ENCODE data around the gene GIPC2. TPM values are rescaled to one million over a fixed set of nuclear protein-coding genes. Genes with fewer than 3 reads are reported as not detected.
A peak's percentile ranks its signal among the peaks of the same experiment; 100 is the strongest.
"Not testable (repeated sequence)": the region's sequence is repeated elsewhere in the genome, so short reads cannot be mapped to it uniquely, and the experiment has no call there.

GIPC2 gene
- total and polyA plus RNA-seq, 5 donors = 1.3 to 1.8 (median 1.6) TPM

DNA sequence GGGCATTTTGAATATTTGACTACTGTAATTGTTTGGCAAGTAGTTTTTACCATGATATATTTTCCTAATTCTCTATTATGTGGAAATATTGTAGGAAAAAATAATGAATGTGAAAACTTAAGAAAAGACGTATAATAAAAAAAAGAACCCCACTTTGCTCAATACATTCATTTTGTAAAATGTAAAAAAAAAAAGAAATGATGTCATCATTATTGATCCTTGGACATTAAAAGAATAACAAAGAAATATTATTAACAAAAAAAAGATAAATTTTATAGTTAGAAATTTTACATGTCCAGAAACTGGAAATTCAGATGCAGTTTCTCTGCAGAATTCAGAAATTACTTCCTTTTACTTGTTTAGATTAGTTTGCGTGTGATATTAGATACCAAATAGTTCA, 5.2 kb downstream of the GIPC2 start:
- H3K4me1 ChIP-seq (ENCODE audit: control insufficient read depth, insufficient read depth, low read length) = peaks cover 6% of the 10 kb centered on the region
- no peak overlapping the region for H3K4me3 ChIP-seq (ENCODE audit: low read length)
- DNase-seq = no peak
- H3K27ac ChIP-seq (ENCODE audit: low read length) = no peak overlapping the region
- ATAC-seq = no peak
- H3K27me3 ChIP-seq (ENCODE audit: control insufficient read depth, insufficient read depth) = no peaks in the 10 kb centered on the region
- 99% methylated on average over 2 of the region's 2 CpGs for WGBS
- intact Hi-C loops (cut with DNase I) = no loop called here
- no peaks in the 10 kb centered on the region for H3K9me3 ChIP-seq (ENCODE audit: control insufficient read depth, low read length)

- ATAC-seq = peak in 1 of 2 donors; percentile 54
- Histone ChIP-seq H3K27ac (ENCODE audit: low read length) (peak overlapping the region; percentile 4), H3K27me3 (ENCODE audit: control insufficient read depth, insufficient read depth) (no peaks in the 10 kb centered on the region), H3K9me3 (ENCODE audit: control insufficient read depth, low read length) (no peaks in the 10 kb centered on the region), H3K4me1 (ENCODE audit: control insufficient read depth, insufficient read depth, low read length) (peaks cover 6% of the 10 kb centered on the region), H3K4me3 (ENCODE audit: low read length) (no peak overlapping the region)
- intact Hi-C loops (cut with DNase I) = no loop called here
- DNase-seq = no peak
- WGBS = 31% methylated on average over 2 of the region's 2 CpGs
Measured at GRCh38 chr1:78052685-78053405, 7.1 kb downstream of the GIPC2 start.

DNA sequence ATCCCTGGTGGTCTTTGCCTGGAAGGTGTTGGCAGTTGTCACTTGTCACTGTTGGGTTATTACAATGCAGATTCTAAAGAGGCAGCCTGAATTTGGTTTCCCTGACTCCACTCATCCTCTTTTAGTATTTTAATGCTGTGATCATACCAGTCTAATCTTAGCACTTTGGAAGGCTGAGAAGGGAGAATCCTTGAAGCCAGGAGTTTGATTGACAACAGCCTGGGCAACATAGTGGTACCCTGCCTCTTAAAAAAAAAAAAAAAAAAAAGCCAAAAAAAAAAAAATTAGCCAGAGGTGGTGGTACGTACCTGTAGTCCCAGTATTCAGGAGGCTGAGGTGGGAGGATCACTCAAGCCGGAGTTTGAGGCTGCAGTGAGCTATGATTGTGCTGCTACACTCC, 7.7 kb downstream of the GIPC2 start:
- H3K27me3 ChIP-seq (ENCODE audit: control insufficient read depth, insufficient read depth) = no peaks in the 10 kb centered on the region
- no peaks in the 10 kb centered on the region for H3K9me3 ChIP-seq (ENCODE audit: control insufficient read depth, low read length)
- DNase-seq = no peak
- 95% methylated on average over 2 of the region's 2 CpGs for WGBS
- no peak for ATAC-seq
- no peak overlapping the region for H3K4me3 ChIP-seq (ENCODE audit: low read length)
- intact Hi-C loops (cut with DNase I) = no loop called here
- H3K4me1 ChIP-seq (ENCODE audit: control insufficient read depth, insufficient read depth, low read length) = peaks cover 6% of the 10 kb centered on the region
- H3K27ac ChIP-seq (ENCODE audit: low read length) = peak overlapping the region; percentile 4

DNA sequence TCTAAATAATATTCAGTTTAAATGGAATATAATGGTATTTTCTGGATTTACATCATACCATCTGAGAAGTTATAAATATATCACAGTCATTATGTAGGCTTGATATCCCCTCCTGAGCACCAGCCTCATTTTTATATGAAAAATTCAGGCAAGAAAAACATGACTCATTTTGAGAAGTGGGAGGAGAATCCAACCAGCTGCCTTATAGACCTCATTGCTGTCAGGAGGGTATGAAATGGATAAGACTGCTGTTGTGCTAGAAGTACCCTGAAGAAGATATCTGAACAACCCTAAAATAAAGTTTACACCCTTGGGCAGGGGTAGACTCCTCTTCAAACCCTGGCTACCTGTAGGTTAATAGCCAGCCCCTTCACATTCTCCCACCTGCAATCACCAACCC, 8.8 kb downstream of the GIPC2 start:
- DNase-seq (no peak), ATAC-seq (no peak)
- Histone ChIP-seq H3K4me1 (ENCODE audit: control insufficient read depth, insufficient read depth, low read length) (peaks cover 6% of the 10 kb centered on the region), H3K9me3 (ENCODE audit: control insufficient read depth, low read length) (no peaks in the 10 kb centered on the region), H3K4me3 (ENCODE audit: low read length) (no peak overlapping the region), H3K27ac (ENCODE audit: low read length) (no peak overlapping the region), H3K27me3 (ENCODE audit: control insufficient read depth, insufficient read depth) (no peaks in the 10 kb centered on the region)
- intact Hi-C loops (cut with DNase I) = no loop called here

- ATAC-seq (no peak), DNase-seq (no peak)
- no peak overlapping the region for H3K4me3 ChIP-seq (ENCODE audit: low read length)
- intact Hi-C loops (cut with DNase I) = no loop called here
- H3K27ac ChIP-seq (ENCODE audit: low read length) = no peak overlapping the region
- H3K27me3 ChIP-seq (ENCODE audit: control insufficient read depth, insufficient read depth) = no peaks in the 10 kb centered on the region
- peaks cover 6% of the 10 kb centered on the region for H3K4me1 ChIP-seq (ENCODE audit: control insufficient read depth, insufficient read depth, low read length)
- 48% methylated on average over 2 of the region's 2 CpGs for WGBS
- H3K9me3 ChIP-seq (ENCODE audit: control insufficient read depth, low read length) = no peaks in the 10 kb centered on the region
Measured at GRCh38 chr1:78054972-78055371, 9.2 kb downstream of the GIPC2 start.

DNA sequence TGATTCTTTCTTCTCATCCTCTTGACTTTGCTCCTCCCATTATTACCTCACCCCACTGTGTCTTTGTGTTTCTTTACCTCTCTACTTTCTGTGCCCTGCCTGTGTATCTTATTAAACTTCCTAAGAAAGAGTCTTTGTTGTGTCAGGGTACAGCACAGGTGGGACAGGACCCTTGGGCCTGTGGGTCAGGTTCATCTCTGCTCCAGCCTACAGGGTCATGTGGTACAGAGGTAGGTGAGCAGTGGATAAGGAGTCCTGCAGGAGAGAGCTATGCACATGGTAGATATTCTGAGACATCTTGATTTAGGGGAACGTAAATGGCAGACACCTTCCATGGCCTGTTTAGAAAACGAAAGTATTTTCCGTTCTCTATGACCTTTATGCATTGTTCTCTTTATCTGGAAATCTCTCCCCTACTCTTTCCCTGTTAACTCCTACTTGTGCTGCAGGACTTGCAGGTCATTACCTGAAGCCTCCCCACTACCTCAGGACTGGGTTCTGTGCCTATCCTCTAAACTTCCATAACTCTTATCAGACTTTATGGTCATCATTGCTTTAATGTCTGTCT, 9.9 kb downstream of the GIPC2 start:
- no peaks in the 10 kb centered on the region for H3K27me3 ChIP-seq (ENCODE audit: control insufficient read depth, insufficient read depth)
- H3K4me1 ChIP-seq (ENCODE audit: control insufficient read depth, insufficient read depth, low read length) = peaks cover 6% of the 10 kb centered on the region
- DNase-seq (no peak), ATAC-seq (peak in 1 of 2 donors; percentile 14)
- no peaks in the 10 kb centered on the region for H3K9me3 ChIP-seq (ENCODE audit: control insufficient read depth, low read length)
- intact Hi-C loops (cut with DNase I) = no loop called here
- 53% methylated on average over 3 of the region's 3 CpGs for WGBS
- H3K4me3 ChIP-seq (ENCODE audit: low read length) = no peak overlapping the region
- no peak overlapping the region for H3K27ac ChIP-seq (ENCODE audit: low read length)

DNA sequence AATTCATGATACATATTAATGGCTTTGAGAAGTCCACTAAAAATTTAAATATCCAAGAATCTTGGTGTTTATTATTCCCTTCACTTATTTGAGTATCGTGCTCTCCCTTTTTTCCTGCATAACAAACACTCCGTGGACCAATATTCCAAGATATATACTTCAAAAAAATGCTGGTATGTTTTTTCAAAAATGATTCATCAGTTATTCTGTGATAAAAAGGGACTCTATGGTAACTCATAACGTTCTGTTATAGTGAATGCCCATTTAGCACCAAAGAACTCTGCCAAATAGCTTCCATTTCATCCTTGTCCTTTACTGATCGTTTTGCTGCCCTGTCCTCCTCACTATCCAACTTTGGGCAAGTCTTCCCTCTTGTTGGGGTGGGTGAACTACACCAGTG, 12.9 kb downstream of the GIPC2 start:
- no peaks in the 10 kb centered on the region for H3K27me3 ChIP-seq (ENCODE audit: control insufficient read depth, insufficient read depth)
- peaks cover 5% of the 10 kb centered on the region for H3K4me1 ChIP-seq (ENCODE audit: control insufficient read depth, insufficient read depth, low read length)
- WGBS = 74% methylated on average over 4 of the region's 4 CpGs
- DNase-seq (no peak), ATAC-seq (no peak)
- no peak overlapping the region for H3K27ac ChIP-seq (ENCODE audit: low read length)
- no peaks in the 10 kb centered on the region for H3K9me3 ChIP-seq (ENCODE audit: control insufficient read depth, low read length)
- no peak overlapping the region for H3K4me3 ChIP-seq (ENCODE audit: low read length)
- intact Hi-C loops (cut with DNase I) = no loop called here

GRCh38 chr1:78060857-78061563, 15.2 kb downstream of the GIPC2 start:
- DNase-seq = no peak
- Histone ChIP-seq H3K9me3 (ENCODE audit: control insufficient read depth, low read length) (no peaks in the 10 kb centered on the region), H3K4me1 (ENCODE audit: control insufficient read depth, insufficient read depth, low read length) (peaks cover 3% of the 10 kb centered on the region), H3K4me3 (ENCODE audit: low read length) (no peak overlapping the region), H3K27me3 (ENCODE audit: control insufficient read depth, insufficient read depth) (no peaks in the 10 kb centered on the region), H3K27ac (ENCODE audit: low read length) (no peak overlapping the region)
- 87% methylated on average over 4 of the region's 4 CpGs for WGBS
- intact Hi-C loops (cut with DNase I) = no loop called here
- no peak for ATAC-seq

DNA sequence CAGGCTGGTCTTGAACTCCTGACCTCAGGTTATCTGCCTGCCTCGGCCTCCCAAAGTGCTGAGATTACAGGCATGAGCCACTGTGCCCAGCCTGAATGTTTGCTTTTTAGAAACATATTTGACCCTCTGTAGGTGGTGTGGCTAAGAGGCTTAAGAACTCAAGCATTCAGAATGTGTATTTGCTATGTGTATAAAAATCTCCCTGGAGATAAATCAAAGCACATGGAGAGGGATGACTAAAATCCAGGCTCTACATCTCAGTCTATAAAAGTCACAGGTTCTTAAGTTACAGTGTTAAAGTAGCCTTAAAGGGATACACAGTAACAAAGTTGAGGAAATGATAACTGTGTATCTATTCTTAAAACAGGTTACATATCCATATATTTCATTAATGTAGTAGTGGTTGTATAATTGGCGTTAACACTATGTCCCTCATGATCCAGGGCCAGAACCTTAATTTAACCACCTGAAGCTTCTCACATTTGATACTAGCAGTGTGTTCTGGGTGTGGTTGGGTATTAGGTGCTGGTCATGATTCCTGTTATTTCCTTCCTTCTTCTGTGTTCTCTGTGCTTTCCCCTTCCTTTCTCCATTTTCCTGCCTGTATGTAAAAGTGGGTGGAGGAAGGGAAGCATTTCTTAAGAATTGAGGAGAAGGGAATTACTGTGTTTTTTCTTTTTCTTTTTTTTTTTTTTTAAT, 16.2 kb downstream of the GIPC2 start:
- peaks cover 3% of the 10 kb centered on the region for H3K4me1 ChIP-seq (ENCODE audit: control insufficient read depth, insufficient read depth, low read length)
- H3K27me3 ChIP-seq (ENCODE audit: control insufficient read depth, insufficient read depth) = no peaks in the 10 kb centered on the region
- H3K27ac ChIP-seq (ENCODE audit: low read length) = no peak overlapping the region
- no peak overlapping the region for H3K4me3 ChIP-seq (ENCODE audit: low read length)
- no peaks in the 10 kb centered on the region for H3K9me3 ChIP-seq (ENCODE audit: control insufficient read depth, low read length)
- intact Hi-C loops (cut with DNase I) = no loop called here
- WGBS = 57% methylated on average over 2 of the region's 2 CpGs
- DNase-seq (no peak), ATAC-seq (peak in 1 of 2 donors; percentile 49)

DNA sequence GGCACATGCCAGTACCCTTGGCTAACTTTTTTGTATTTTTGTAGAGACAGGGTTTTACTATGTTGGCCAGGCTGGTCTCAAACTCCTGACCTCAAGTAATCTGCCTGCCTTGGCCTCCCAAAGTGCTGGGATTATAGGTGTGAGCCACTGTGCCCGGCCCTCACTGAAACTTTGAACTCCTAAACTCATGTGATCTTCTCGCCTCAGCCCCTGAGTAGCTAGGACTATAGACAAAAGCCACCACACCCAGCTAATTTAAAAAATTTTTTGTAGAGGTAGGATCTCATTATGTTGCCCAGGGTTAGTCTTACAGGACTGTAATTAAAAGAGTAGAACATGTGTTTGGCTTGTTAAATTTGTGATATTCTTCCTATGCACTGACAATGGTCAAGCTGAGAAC, 19.1 kb downstream of the GIPC2 start:
- not testable (repeated sequence) for DNase-seq

More for the DNA sequence above, 19.1 kb downstream of the GIPC2 start:
- WGBS = 96% methylated on average over 2 of the region's 2 CpGs
- H3K4me3 ChIP-seq (ENCODE audit: low read length); H3K27me3 ChIP-seq (ENCODE audit: control insufficient read depth, insufficient read depth); H3K27ac ChIP-seq (ENCODE audit: low read length); H3K9me3 ChIP-seq (ENCODE audit: control insufficient read depth, low read length); H3K4me1 ChIP-seq (ENCODE audit: control insufficient read depth, insufficient read depth, low read length); intact Hi-C loops (cut with DNase I); ATAC-seq: not testable (repeated sequence)

All from right cardiac atrium (tissue), 5 donors.